NCI-H2081 (cell line): ENCODE measurements around the gene CPNE2.
A peak's percentile ranks its signal among the peaks of the same experiment; 100 is the strongest.
"Not testable (repeated sequence)": the region's sequence is repeated elsewhere in the genome, so short reads cannot be mapped to it uniquely, and the experiment has no call there.

Source experiments
- DNase-seq, 2 experiments: peaks; one replicate each; lab custom pipeline; 2025; lab: John Stamatoyannopoulos, UW

CPNE2 gene

GRCh38 chr16:57098188-57098841 lies 5.9 kb downstream of the CPNE2 start:
- DNase-seq, result no peak

DNA sequence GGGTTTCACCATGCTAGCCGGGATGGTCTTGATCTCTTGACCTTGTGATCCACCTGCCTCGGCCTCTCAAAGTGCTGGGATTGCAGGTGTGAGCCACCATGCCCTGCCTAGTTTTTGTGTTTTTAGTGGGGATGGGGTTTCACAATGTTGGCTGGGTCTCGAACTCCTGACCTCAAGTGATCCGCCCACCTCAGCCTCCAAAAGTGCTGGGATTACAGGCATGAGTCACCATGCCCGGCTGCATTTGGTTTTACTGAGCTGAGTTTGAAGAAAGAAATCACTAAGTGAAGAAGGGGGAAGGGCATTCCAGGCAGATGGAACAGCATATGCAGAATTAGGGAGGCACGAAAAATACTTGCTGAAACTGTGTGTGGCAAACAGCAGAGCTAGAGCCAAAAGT lies 7.6 kb downstream of the CPNE2 start:
- DNase-seq, result not testable (repeated sequence)

GRCh38 chr16:57100445-57100844 lies 8.1 kb downstream of the CPNE2 start:
- no peak for DNase-seq

- no peak for DNase-seq
Measured at GRCh38 chr16:57102888-57103851, 10.8 kb downstream of the CPNE2 start.

DNA sequence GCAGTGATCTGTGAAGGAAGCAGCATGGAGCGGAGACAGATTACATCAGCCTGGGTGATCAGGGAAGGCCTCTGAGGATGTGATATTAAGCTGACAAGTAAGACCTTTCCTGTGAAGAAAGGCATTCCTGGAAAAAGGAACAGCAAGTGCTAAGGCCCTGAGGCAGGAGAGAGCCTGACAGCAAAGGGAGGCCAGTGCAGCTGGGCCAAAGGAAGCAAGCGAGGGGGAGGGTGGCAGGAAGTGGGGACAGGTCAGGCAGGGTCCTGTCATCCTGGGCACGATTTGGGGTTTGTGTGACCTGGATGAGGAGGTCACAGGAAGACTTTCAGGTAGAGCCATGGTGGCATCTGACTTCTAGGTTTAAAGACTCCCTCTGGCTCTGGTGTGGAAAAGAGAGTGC lies 12.3 kb downstream of the CPNE2 start:
- no peak for DNase-seq

DNA sequence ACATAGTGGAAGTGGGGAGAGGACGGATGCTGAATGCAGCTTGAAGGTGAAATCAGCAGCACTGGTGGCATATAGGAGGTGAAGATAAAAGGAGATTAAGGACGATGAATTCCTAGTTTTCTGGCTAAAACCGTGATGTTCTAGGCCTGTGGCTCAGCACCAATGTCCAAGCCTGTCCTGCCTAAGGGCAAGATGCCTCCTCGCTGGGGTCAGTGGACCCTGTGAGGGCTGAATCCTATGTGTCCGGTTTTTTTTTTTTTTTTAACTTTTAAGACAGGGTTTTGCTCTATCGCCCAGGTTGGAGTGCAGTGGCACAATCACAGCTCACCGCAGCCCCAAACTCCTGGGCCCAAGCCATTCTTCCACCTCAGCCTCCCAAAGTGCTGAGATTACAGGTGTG lies 12.8 kb downstream of the CPNE2 start:
- no peak for DNase-seq

DNA sequence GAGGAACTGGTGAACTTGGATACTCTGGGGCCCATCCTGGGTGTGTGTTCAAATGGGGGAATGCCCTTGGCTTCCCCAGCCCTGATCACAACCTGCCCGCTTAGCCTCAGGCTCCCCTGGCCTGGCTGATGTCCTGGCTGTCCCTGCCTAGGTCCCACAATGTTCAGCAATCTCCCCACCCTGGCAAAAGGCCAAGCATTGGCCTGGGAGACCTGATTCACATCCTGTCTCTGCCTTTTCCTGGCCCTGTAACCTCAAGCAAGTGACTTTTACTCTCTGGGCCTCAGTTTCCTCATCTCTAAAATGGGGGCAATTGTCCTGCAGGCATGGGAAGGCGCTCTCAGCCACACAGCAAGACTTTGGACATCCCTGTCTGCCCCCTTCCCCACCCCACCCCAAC lies 14.4 kb downstream of the CPNE2 start:
- no peak for DNase-seq

DNA sequence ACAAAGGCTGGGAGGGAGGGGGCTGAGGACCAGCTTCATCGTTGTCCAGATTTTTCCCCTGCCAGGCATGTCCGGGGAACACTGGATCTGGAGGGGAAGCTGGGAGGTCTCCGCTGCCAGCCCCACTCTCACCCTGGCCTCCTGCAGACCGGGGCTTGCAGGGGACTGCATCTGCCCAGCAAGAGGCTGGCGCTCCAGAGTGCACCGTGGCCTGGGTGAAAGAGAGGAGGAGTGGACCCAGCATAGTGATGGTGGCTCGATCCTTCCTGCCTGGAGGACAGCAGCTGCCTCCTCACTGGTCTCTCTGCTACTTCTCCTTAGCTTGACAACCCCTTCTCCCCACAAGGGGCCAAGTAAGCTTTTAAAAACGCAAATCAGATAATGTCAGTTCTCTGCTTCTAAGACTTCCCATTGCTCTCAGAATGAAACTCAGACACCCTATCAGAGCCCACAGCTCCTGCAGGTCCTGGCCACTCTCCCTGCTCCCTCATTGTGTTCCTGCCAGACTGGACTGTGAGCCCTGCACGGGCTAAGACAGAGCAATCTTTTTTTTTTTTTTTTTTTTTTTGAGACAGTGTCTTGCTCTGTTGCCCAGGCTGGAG lies 15.0 kb downstream of the CPNE2 start:
- DNase-seq, result no peak

GRCh38 chr16:57108432-57108831 lies 16.0 kb downstream of the CPNE2 start:
- no peak for DNase-seq

GRCh38 chr16:57109259-57110105 lies 17.1 kb downstream of the CPNE2 start:
- not testable (repeated sequence) for DNase-seq

- no peak for DNase-seq
Measured at GRCh38 chr16:57110937-57111336, 18.6 kb downstream of the CPNE2 start.

GRCh38 chr16:57111420-57111819 lies 19.0 kb downstream of the CPNE2 start:
- no peak for DNase-seq

- no peak for DNase-seq
Measured at GRCh38 chr16:57112403-57113041, 20.1 kb downstream of the CPNE2 start.

GRCh38 chr16:57113042-57113453 lies 20.7 kb downstream of the CPNE2 start:
- no peak for DNase-seq

GRCh38 chr16:57113664-57114063 lies 21.3 kb downstream of the CPNE2 start:
- no peak for DNase-seq

GRCh38 chr16:57115168-57115513 lies 22.8 kb downstream of the CPNE2 start:
- no peak for DNase-seq

DNA sequence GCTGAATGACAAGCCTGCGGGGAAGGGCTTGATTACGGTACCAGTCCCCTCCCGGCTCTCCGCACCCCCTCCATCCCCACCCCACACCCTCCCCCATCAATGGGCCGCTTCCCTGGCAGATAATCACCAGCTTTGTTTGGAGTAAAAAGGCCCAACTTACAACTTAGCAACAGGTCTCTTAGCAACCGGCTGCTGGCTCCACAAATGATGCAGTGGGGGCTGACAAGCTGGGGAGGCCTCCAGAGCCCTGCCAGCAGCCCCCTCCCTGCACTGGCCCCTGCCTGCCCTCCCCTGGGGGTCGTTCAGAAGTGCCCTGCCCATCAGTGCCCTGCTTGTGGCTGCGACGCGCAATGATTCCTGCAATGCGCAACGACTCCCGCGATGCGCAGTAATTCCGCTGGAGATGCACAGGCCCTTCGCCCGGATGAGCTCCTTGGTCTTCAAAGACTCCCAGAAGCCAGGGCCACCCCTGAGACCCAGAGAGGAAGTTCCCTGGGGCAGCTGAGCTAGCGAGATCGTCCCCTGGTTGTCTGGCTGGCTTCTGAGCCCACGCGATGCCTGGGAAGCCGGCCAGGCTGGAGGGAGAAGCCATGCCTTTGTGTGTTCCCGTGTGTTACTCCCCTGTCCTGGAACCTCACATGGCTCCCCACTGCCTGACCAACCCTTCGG lies 23.3 kb downstream of the CPNE2 start:
- peak; percentile 13 to 20 for DNase-seq

DNA sequence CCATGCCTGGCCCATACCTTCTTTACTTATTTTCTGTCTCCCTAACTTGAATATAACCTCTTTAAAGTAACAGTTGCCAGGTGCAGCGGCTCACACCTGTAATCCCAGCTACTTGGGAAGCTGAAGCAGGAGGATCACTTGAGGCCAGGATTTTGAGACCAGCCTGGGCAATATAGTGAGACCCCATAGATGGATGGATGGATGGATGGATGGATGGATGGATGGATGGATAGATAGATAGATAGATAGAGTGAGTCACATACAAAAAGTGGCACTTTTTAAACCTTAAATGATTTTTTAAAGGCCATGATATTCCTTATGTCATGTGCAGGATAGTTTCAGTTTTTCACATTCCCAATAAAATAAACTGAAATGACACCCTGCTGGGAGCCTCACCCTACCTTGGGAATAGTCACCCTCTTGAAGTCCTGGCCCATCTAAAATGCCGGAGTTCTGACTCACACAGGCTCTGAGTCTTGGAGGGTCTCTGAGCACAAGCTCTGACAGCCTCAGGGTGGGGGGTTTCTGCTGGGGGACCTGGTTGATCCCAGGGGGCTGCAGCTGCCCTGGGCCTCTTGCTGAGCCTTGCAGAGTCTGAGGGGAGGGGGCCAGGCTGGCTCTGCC lies 26.2 kb downstream of the CPNE2 start:
- DNase-seq, result no peak

GRCh38 chr16:57123216-57123973 lies 31.0 kb downstream of the CPNE2 start:
- DNase-seq, result no peak
